ENCODE measurements around the gene LRRC23. TPM values are rescaled to one million over a fixed set of nuclear protein-coding genes. Genes with fewer than 3 reads are reported as not detected.
"Not testable (repeated sequence)": the region's sequence is repeated elsewhere in the genome, so short reads cannot be mapped to it uniquely, and the experiment has no call there.

Gene LRRC23
- total and polyA plus RNA-seq, 9 of the 15 experiments (the other 6 are each of a cell fraction or from before 2014, with no cell fraction given) = 2.2 to 7.0 (median 3.0) TPM

- no TSS peak for BruUV-seq (replicated peaks)
Measured at GRCh38 chr12:6905414-6906040, 905 bp downstream of the LRRC23 start.

GRCh38 chr12:6908141-6908540, 3.5 kb downstream of the LRRC23 start:
- H3K27ac ChIP-seq (ENCODE audit: extremely low read depth, low read depth, low read length); BruUV-seq (replicated peaks); DNase-seq (ENCODE audit: extremely low read depth in 1 of 4, low spot score in 3 of 4); H4K20me1 ChIP-seq (replicated peaks; ENCODE audit: control insufficient read depth, insufficient read depth, low read length); H3K9me1 ChIP-seq (ENCODE audit: control insufficient read depth, insufficient read depth, low read length); H3K9me3 ChIP-seq (replicated peaks; ENCODE audit: control insufficient read depth, insufficient read depth, low read depth, low read length); H3K79me2 ChIP-seq (ENCODE audit: control insufficient read depth, insufficient read depth, low read length); in situ Hi-C loops (cut with MboI); H3K4me2 ChIP-seq (ENCODE audit: insufficient read depth, low read length); intact Hi-C loops (cut with micrococcal nuclease); FAIRE-seq; H3K4me3 ChIP-seq; ATAC-seq; CTCF ChIA-PET (ENCODE audit: low intra/inter-chr PET ratio); H2AFZ ChIP-seq (ENCODE audit: low read depth, low read length); H3K9ac ChIP-seq (ENCODE audit: insufficient read depth in 1 of 2, low read depth in 2 of 2, low read length in 2 of 2); H3K27me3 ChIP-seq (ENCODE audit: control insufficient read depth in 2 of 2, insufficient read depth in 2 of 2, low read length in 2 of 2); H3K36me3 ChIP-seq (ENCODE audit: control insufficient read depth, insufficient read depth, low read length): not testable (repeated sequence)
- H3K4me1 ChIP-seq (replicated peaks in 1 of 2; ENCODE audit: control insufficient read depth in 2 of 2, insufficient read depth in 2 of 2, low read length in 2 of 2) = peaks cover 14 to 15% of the 10 kb centered on the region in 2 experiments; a peak in 4 of 5 replicates
- 83% methylated on average over 8 of the region's 11 CpGs for WGBS (ENCODE audit: insufficient coverage, low coverage, missing lambda C conversion rate)
- POLR2A ChIA-PET = interaction anchor here (0.6 to 2.1 kb wide), 3 partner anchors 9 to 43 kb away, joined by 3 to 6 read pairs (median 4); no protein-coding TSS in a partner anchor

More at GRCh38 chr12:6905414-6906040, 905 bp downstream of the LRRC23 start:
- H3K9me3 ChIP-seq (replicated peaks; ENCODE audit: control insufficient read depth, insufficient read depth, low read depth, low read length) = no peaks in the 10 kb centered on the region; the same call in 1 of the 2 replicates
- ATAC-seq = no peak
- ChIA-PET POLR2A (interaction anchor here (0.6 to 1.5 kb wide), 6 partner anchors 36 to 325 kb away, joined by 3 to 6 read pairs (median 3); no protein-coding TSS in a partner anchor), CTCF (ENCODE audit: low intra/inter-chr PET ratio) (no interaction called here)
- H3K79me2 ChIP-seq (ENCODE audit: control insufficient read depth, insufficient read depth, low read length) = no peaks in the 10 kb centered on the region
- 5% methylated on average over 5 of the region's 5 CpGs for WGBS (ENCODE audit: insufficient coverage, low coverage, missing lambda C conversion rate)
- peak overlapping the region; percentile 67; the same call in 2 of the 3 replicates for H3K27ac ChIP-seq (ENCODE audit: extremely low read depth, low read depth, low read length)
- H3K9ac ChIP-seq (ENCODE audit: insufficient read depth in 1 of 2, low read depth in 2 of 2, low read length in 2 of 2) = peak overlapping the region; percentile 79 to 85; a peak in 3 of 4 replicates
- DNase-seq (ENCODE audit: extremely low read depth in 1 of 4, low spot score in 3 of 4) = peak in 1 of 4 experiments; percentile 22
- peaks cover 11 to 15% of the 10 kb centered on the region in 2 experiments; a peak in 4 of 5 replicates for H3K4me1 ChIP-seq (replicated peaks in 1 of 2; ENCODE audit: control insufficient read depth in 2 of 2, insufficient read depth in 2 of 2, low read length in 2 of 2)
- intact Hi-C loops (cut with micrococcal nuclease) (no loop called here), in situ Hi-C loops (cut with MboI) (no loop called here)
- no peaks in the 10 kb centered on the region for H4K20me1 ChIP-seq (replicated peaks; ENCODE audit: control insufficient read depth, insufficient read depth, low read length)
- no peaks in the 10 kb centered on the region for H3K9me1 ChIP-seq (ENCODE audit: control insufficient read depth, insufficient read depth, low read length)
- H3K4me2 ChIP-seq (ENCODE audit: insufficient read depth, low read length) = peak overlapping the region; percentile 96
- H2AFZ ChIP-seq (ENCODE audit: low read depth, low read length) = peak overlapping the region; percentile 98; the same call in 1 of the 2 replicates
- no peaks in the 10 kb centered on the region for H3K27me3 ChIP-seq (ENCODE audit: control insufficient read depth in 2 of 2, insufficient read depth in 2 of 2, low read length in 2 of 2)
- TF ChIP-seq YBX1 (IDR thresholded peaks at IDR 0.05) (0 out of 2 replicates have a peak, but pooled peaks have one; percentile 12), RAD51 (IDR thresholded peaks at IDR 0.05; ENCODE audit: borderline replicate concordance, low read depth) (no peak), CBFA2T3 (IDR thresholded peaks at IDR 0.05) (peak; percentile 33; the same call in 1 of the 2 replicates), ARNT (IDR thresholded peaks at IDR 0.05) (peak in 1 of 2 experiments; percentile 99; a peak in 2 of 4 replicates), VEZF1 (CRISPR knock-in tag; IDR thresholded peaks at IDR 0.05) (no peak), ZNF507 (tag; conservative IDR thresholded peaks at IDR 0.05) (no peak), SAFB (IDR thresholded peaks at IDR 0.05; ENCODE audit: borderline replicate concordance, low read depth, low read length) (no peak), SMARCC2 (IDR thresholded peaks at IDR 0.05; ENCODE audit: low read depth) (no peak), XRCC3 (IDR thresholded peaks at IDR 0.05) (no peak), BHLHE40 (IDR thresholded peaks at IDR 0.05; ENCODE audit: low read length) (0 out of 2 replicates have a peak, but pooled peaks have one; percentile 20)
- H3K36me3 ChIP-seq (ENCODE audit: control insufficient read depth, insufficient read depth, low read length) = no peaks in the 10 kb centered on the region
- FAIRE-seq = no peak
- H3K4me3 ChIP-seq = peak overlapping the region; percentile 68
